HG03175 (cell line): ENCODE data around the gene NDUFB6.
A peak's percentile ranks its signal among the peaks of the same experiment; 100 is the strongest.
"Not testable (repeated sequence)": the region's sequence is repeated elsewhere in the genome, so short reads cannot be mapped to it uniquely, and the experiment has no call there.

ENCODE experiments used
- ATAC-seq: cut with Tn5 transposase; IDR thresholded peaks from one replicate; pipeline ENCODE4 v1.9.1; 2021; ENCODE audit warnings: mild to moderate bottlenecking, moderate library complexity; ENCODE audit not compliant: unreplicated experiment

The NDUFB6 gene

GRCh38 chr9:32572900-32573523 lies at the start of gene NDUFB6:
NDUFB6 (minus strand) TSS chr9:32573159; CDS start chr9:32573060, 99 bp downstream.
- ATAC-seq = peak; percentile 87

GRCh38 chr9:32618261-32618660 lies 45.3 kb upstream of the NDUFB6 start:
- no peak for ATAC-seq

- no peak for ATAC-seq
Measured at GRCh38 chr9:32606811-32607210, 33.9 kb upstream of the NDUFB6 start.

- no peak for ATAC-seq
Measured at GRCh38 chr9:32603914-32604852, 31.2 kb upstream of the NDUFB6 start.

- ATAC-seq = not testable (repeated sequence)
Measured at GRCh38 chr9:32599021-32599420, 26.1 kb upstream of the NDUFB6 start.

GRCh38 chr9:32596936-32597335 lies 24.0 kb upstream of the NDUFB6 start:
- ATAC-seq = no peak

GRCh38 chr9:32596096-32596865 lies 23.3 kb upstream of the NDUFB6 start:
- no peak for ATAC-seq

GRCh38 chr9:32590898-32591297 lies 17.9 kb upstream of the NDUFB6 start:
- ATAC-seq = no peak

- ATAC-seq = no peak
Measured at GRCh38 chr9:32590476-32590875, 17.5 kb upstream of the NDUFB6 start.

GRCh38 chr9:32589083-32589723 lies 16.2 kb upstream of the NDUFB6 start:
- ATAC-seq = no peak

GRCh38 chr9:32587901-32588300 lies 14.9 kb upstream of the NDUFB6 start:
- no peak for ATAC-seq

- no peak for ATAC-seq
Measured at GRCh38 chr9:32584784-32585183, 11.8 kb upstream of the NDUFB6 start.

GRCh38 chr9:32581512-32582143 lies 8.7 kb upstream of the NDUFB6 start:
- peak; percentile 38 for ATAC-seq

GRCh38 chr9:32580631-32581300 lies 7.8 kb upstream of the NDUFB6 start:
- ATAC-seq = no peak

- ATAC-seq = peak; percentile 64
Measured at GRCh38 chr9:32579706-32580331, 6.9 kb upstream of the NDUFB6 start.

GRCh38 chr9:32578976-32579375 lies 6.0 kb upstream of the NDUFB6 start:
- no peak for ATAC-seq

- ATAC-seq = no peak
Measured at GRCh38 chr9:32577316-32577715, 4.4 kb upstream of the NDUFB6 start.

GRCh38 chr9:32574858-32575257 lies 1.9 kb upstream of the NDUFB6 start:
- ATAC-seq = no peak

GRCh38 chr9:32573821-32574220 lies 862 bp upstream of the NDUFB6 start:
- ATAC-seq = no peak
